ENCODE measurements around the gene DNAJB7. TPM values are rescaled to one million over a fixed set of nuclear protein-coding genes. Genes with fewer than 3 reads are reported as not detected.

Gene DNAJB7
- polyA plus RNA-seq, 3 donors = not detected

- no peaks in the 10 kb centered on the region for H3K4me1 Mint-ChIP-seq
- no peak overlapping the region for H3K4me3 ChIP-seq (replicated peaks in 1 of 3; ENCODE audit: low read depth in 2 of 3, low read length in 3 of 3)
- H3K27me3 Mint-ChIP-seq (ENCODE audit: low read depth in 3 of 3) = no peaks in the 10 kb centered on the region
- H3K36me3 Mint-ChIP-seq = peaks cover 12 to 13% of the 10 kb centered on the region in 2 donors
- no peaks in the 10 kb centered on the region for H3K9me3 Mint-ChIP-seq
- no peaks in the 10 kb centered on the region for H3K4me1 ChIP-seq (ENCODE audit: control insufficient read depth in 1 of 2, insufficient read depth in 2 of 2, low read length in 2 of 2)
- WGBS (ENCODE audit: insufficient coverage) = 100% methylated on average over 1 of the region's 3 CpGs
- H3K27me3 ChIP-seq (ENCODE audit: control insufficient read depth in 2 of 2, insufficient read depth in 2 of 2, low read length in 2 of 2) = no peaks in the 10 kb centered on the region
- H3K27ac Mint-ChIP-seq = no peak overlapping the region
- H3K27ac ChIP-seq (ENCODE audit: low read depth in 1 of 2, low read length in 2 of 2) = no peak overlapping the region
- no peak overlapping the region for H3K9ac ChIP-seq (ENCODE audit: insufficient read depth, low read length, poor library complexity, severe bottlenecking)
- no peak overlapping the region for H3K4me3 Mint-ChIP-seq
- intact Hi-C loops (cut with micrococcal nuclease) = no loop called here
- no peak for DNase-seq
- no peaks in the 10 kb centered on the region for H3K79me2 ChIP-seq (ENCODE audit: insufficient read depth, low read length)
- peaks cover 7 to 14% of the 10 kb centered on the region in 2 donors for H3K36me3 ChIP-seq (replicated peaks in 1 of 2; ENCODE audit: control insufficient read depth in 1 of 2, insufficient read depth in 2 of 2, low read length in 2 of 2)
- H2AFZ ChIP-seq (ENCODE audit: insufficient read depth, low read depth, low read length, poor library complexity, severe bottlenecking) = no peak overlapping the region
- H3K4me2 ChIP-seq (replicated peaks; ENCODE audit: extremely low read depth, low read length, poor library complexity, severe bottlenecking) = no peak overlapping the region
- H4K20me1 ChIP-seq (ENCODE audit: insufficient read depth, low read length) = no peaks in the 10 kb centered on the region
- no peaks in the 10 kb centered on the region for H3K9me3 ChIP-seq (replicated peaks in 1 of 2; ENCODE audit: control insufficient read depth in 1 of 2, insufficient read depth in 1 of 2, low read length in 2 of 2)
- TF ChIP-seq, protein P1, sequence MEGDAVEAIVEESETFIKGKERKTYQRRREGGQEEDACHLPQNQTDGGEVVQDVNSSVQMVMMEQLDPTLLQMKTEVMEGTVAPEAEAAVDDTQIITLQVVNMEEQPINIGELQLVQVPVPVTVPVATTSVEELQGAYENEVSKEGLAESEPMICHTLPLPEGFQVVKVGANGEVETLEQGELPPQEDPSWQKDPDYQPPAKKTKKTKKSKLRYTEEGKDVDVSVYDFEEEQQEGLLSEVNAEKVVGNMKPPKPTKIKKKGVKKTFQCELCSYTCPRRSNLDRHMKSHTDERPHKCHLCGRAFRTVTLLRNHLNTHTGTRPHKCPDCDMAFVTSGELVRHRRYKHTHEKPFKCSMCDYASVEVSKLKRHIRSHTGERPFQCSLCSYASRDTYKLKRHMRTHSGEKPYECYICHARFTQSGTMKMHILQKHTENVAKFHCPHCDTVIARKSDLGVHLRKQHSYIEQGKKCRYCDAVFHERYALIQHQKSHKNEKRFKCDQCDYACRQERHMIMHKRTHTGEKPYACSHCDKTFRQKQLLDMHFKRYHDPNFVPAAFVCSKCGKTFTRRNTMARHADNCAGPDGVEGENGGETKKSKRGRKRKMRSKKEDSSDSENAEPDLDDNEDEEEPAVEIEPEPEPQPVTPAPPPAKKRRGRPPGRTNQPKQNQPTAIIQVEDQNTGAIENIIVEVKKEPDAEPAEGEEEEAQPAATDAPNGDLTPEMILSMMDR (IDR thresholded peaks at IDR 0.05) = no peak
Measured at GRCh38 chr22:40877488-40877887, 15.6 kb upstream of the DNAJB7 start.

DNA sequence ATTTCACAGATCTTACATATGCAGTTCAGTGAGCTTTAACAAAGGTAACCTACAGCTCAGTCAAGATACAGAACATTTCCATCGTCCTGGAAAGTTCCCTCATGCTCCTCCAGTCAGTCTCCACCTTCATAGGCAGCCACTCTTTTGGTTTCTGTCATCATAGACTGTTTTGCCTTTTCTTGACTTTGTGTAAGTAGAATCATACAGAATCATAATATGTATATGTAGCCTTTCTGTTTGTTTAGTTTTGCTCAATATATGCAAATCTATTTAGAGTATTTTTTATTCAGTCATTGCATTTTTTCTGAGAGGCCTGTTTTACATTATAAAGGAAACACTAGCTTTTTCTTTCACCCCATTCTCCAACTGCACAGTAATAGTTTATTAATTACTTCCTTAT, 15.0 kb upstream of the DNAJB7 start:
- H3K36me3 Mint-ChIP-seq = peaks cover 10% of the 10 kb centered on the region in 2 donors
- no peak overlapping the region for H3K4me3 Mint-ChIP-seq
- H3K4me2 ChIP-seq (replicated peaks; ENCODE audit: extremely low read depth, low read length, poor library complexity, severe bottlenecking) = no peak overlapping the region
- no peaks in the 10 kb centered on the region for H3K27me3 Mint-ChIP-seq (ENCODE audit: low read depth in 3 of 3)
- TF ChIP-seq, protein P1 (IDR thresholded peaks at IDR 0.05) = no peak
- DNase-seq = no peak
- H3K27ac ChIP-seq (ENCODE audit: low read depth in 1 of 2, low read length in 2 of 2) = no peak overlapping the region
- H3K36me3 ChIP-seq (replicated peaks in 1 of 2; ENCODE audit: control insufficient read depth in 1 of 2, insufficient read depth in 2 of 2, low read length in 2 of 2) = peaks cover 3 to 8% of the 10 kb centered on the region in 2 donors
- no peaks in the 10 kb centered on the region for H3K9me3 ChIP-seq (replicated peaks in 1 of 2; ENCODE audit: control insufficient read depth in 1 of 2, insufficient read depth in 1 of 2, low read length in 2 of 2)
- no CpG with 5 or more reads among the region's 1 CpG for WGBS (ENCODE audit: insufficient coverage)
- no peaks in the 10 kb centered on the region for H3K4me1 Mint-ChIP-seq
- no peak overlapping the region for H3K9ac ChIP-seq (ENCODE audit: insufficient read depth, low read length, poor library complexity, severe bottlenecking)
- H3K4me3 ChIP-seq (replicated peaks in 1 of 3; ENCODE audit: low read depth in 2 of 3, low read length in 3 of 3) = no peak overlapping the region
- H3K4me1 ChIP-seq (ENCODE audit: control insufficient read depth in 1 of 2, insufficient read depth in 2 of 2, low read length in 2 of 2) = no peaks in the 10 kb centered on the region
- no peak overlapping the region for H3K27ac Mint-ChIP-seq
- intact Hi-C loops (cut with micrococcal nuclease) = no loop called here
- H3K9me3 Mint-ChIP-seq = no peaks in the 10 kb centered on the region
- no peaks in the 10 kb centered on the region for H4K20me1 ChIP-seq (ENCODE audit: insufficient read depth, low read length)
- H2AFZ ChIP-seq (ENCODE audit: insufficient read depth, low read depth, low read length, poor library complexity, severe bottlenecking) = no peak overlapping the region
- no peaks in the 10 kb centered on the region for H3K79me2 ChIP-seq (ENCODE audit: insufficient read depth, low read length)
- no peaks in the 10 kb centered on the region for H3K27me3 ChIP-seq (ENCODE audit: control insufficient read depth in 2 of 2, insufficient read depth in 2 of 2, low read length in 2 of 2)

All from CD14-positive monocyte (primary cell).